Measurements from ENCODE around the gene ATXN7.

Gene ATXN7

GRCh38 chr3:63934041-63934866 lies 70.6 kb downstream of the ATXN7 start:
- DNase-seq: no peak

DNA sequence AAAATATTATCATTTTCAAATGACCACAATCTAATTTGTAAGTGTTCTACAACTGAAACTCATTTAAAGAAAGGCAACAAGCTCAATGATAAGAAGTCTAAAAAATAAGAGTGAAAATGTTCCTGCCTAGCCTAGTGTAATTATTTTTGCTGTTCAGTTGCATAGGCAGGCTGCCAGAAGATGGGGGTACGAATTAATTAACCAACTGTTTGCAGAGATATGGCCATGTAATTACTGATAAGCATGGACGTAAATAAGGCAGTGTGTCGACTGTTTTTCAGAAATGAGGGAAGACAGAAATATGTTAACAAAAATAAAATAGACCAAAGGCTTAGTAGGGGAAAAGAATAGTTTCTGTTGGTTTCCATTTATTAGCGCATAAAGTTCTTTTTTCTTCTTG lies 73.3 kb downstream of the ATXN7 start:
- no peak for DNase-seq

GRCh38 chr3:63937661-63938651 lies 74.3 kb downstream of the ATXN7 start:
- no peak for DNase-seq

DNA sequence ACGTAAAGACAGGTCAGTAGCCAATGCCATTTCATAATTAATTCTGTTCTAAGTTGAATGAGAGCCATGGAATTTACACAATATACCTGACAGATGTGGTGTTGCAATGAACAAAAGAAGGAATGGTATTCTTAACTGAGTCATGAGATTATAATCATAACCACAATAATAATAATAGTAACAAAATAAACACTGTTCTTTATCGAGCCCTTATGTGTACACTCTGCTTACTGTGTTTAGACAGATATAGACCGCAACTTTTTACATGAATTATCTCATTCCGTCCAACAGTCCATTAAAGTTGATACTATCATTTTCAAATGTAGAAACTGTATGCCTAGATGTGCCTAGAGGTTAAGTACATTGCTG lies 76.7 kb downstream of the ATXN7 start:
- peak; percentile 39 for DNase-seq

- no peak for DNase-seq
Measured at GRCh38 chr3:63942528-63942927, 78.9 kb downstream of the ATXN7 start.

- no peak for DNase-seq
Measured at GRCh38 chr3:63943678-63944077, 80.0 kb downstream of the ATXN7 start.

- no peak for DNase-seq
Measured at GRCh38 chr3:63945558-63946096, 82.0 kb downstream of the ATXN7 start.

- DNase-seq: no peak
Measured at GRCh38 chr3:63946753-63947152, 83.1 kb downstream of the ATXN7 start.

- DNase-seq: no peak
Measured at GRCh38 chr3:63947594-63947993, 83.9 kb downstream of the ATXN7 start.

DNA sequence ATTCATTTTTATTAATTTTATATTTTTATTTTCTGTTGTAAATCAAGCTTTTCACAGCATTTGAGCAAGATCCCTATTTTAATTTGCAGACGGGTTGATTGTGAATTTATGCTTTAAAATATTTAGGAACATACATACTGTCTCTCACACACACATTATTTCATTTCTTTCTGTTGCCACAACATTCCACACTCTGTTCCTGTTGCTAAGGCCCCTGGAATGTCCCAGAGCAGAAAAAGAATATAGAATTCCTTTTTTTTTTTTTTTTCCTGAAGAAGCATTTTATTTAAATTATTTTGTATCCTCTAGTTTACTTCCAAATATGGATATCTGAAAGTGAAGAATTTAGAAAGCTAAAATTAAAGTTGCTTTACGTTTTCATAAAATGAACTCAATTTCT lies 85.3 kb downstream of the ATXN7 start:
- peak; percentile 85 for DNase-seq

GRCh38 chr3:63950698-63951097 lies 87.0 kb downstream of the ATXN7 start:
- DNase-seq: no peak

DNA sequence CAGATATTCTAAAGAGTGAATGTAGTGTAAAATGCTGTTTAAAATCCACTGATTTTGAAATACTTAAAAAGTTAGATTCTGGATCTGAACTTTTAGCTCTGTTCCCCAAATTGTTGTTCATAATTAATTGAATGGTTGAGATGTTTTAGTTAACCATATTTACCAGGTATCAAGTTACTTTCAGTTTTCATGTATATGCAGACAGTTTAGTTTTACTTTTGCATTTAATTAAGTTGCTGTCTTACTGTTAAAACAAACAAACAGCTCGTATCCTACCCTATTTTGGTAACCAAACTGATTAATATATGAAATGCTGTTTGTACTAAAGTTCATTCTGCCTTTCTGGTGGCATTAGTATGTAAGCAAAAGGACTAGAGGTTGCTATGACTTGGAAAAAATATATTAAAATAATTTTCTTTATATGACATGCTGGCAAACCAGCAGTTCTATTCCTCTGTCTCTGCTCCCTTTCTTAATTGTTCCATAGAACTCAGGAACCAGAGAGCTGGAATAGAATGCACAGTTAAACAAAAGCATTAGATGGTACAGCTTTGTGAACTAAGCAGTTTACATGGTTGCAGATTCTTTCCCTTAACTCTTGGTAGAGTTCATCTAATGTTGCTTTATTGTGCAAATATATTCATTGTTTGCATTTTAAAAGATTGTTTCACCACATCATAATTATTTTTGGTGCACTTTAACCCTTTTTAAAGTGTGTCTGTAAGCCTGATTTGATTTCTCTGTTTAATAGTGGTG lies 88.0 kb downstream of the ATXN7 start:
- no peak for DNase-seq

GRCh38 chr3:63952248-63952594 lies 88.6 kb downstream of the ATXN7 start:
- peak; percentile 28 for DNase-seq

- DNase-seq: no peak
Measured at GRCh38 chr3:63954182-63954581, 90.5 kb downstream of the ATXN7 start.

DNA sequence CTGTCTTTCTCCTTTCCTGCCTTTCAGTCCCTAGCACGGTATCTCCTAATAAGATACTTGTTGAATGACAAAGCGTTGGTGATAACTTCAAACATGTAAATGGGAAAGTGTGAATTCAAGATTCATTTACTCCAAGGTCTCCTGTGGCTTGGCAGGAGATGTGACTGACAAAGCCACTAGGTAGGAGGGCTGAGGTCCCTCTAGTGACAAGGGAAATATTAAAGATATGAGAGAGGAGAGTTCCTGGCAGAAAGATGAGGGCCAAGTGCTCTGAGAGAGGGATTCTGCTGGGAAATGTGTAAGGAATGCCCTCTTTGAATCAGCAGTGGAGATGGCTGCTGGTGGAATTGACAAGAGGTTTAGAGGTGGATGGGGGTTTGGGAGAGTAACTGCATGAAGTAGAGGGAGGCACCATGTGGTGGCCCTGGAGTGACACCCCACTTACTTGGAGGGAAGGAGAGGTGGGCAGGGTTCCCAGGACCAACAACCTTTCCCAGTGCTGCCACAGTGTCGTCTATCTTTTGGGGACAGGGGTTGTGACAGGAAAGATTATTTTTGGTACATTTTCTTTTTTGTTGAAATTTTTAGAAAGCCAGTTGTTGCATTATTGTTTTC lies 91.5 kb downstream of the ATXN7 start:
- no peak for DNase-seq

DNA sequence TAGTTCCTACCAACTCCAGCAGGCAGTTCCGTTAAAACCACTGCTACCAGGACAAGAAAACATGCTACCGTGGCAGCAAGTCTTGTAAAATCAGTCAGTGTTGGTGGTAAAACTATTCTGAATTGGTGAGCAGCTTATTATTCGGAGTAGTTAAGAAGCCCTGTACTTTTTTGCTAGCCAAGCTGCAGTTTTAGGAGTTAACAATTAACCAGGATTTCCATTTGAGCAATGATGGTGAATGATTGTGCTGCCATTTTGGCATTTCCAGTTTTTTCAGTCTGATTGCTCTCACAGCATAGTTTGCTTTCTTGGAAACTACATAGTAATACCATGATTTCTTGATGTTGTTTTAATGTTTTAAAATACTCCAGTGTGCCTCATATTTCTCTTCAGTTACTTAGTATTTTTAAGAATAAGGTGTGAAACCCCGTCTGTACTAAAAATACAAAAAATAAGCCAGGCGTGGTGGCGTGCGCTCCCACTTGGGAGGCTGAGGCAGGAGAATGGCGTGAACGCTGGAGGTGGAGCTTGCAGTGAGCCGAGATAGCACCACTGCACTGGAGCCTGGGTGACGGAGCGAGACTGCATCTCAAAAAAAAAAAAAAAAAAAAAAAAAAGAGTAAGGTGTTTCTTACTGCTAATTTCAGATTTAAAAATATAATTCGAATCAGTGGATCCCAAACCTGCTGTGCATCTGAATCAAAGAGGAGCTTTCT lies 92.3 kb downstream of the ATXN7 start:
- no peak for DNase-seq

GRCh38 chr3:63959146-63959545 lies 95.5 kb downstream of the ATXN7 start:
- no peak for DNase-seq

- DNase-seq: peak; percentile 67
Measured at GRCh38 chr3:63960048-63960711, 96.5 kb downstream of the ATXN7 start.

DNA sequence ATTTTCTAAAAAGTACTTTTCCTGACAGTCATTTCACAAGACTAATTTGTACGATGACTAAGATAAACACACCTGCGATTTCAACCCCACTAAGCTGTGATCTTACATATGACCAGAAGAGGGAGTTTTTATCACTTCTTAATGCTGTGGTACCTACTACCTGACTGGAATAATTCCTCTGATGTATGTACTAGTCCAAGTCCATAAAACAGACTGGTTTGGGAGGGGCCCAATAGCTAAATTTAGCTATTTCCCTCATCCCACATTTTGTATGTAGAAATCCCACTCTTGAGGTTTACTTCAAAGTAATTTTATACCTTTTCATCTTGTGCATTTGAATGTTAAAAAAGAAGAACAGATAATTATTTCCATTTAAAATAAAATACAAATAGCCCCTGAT lies 98.2 kb downstream of the ATXN7 start:
- no peak for DNase-seq

DNA sequence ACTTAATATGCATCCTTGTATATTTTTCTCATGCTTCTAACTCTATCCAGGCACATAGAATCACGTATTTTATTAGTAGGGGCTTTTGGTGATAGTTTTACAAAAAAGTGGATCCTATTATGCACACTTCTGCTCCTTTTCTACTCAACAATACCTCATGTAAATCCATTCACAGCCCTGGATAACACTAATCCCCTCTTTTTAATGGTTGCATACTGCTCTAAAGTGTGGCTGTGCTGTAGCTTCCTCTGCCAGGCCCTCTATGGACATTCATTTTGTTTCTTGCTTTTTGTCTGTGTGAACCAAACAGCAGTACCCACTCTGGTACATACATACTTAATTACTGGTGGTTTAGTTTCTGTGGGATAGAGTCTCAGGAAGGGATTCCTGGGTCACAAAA lies 99.8 kb downstream of the ATXN7 start:
- DNase-seq: no peak

All from fibroblast of skin of abdomen (primary cell).